WTC11 (cell line): ENCODE data around the gene DPP10. TPM values are rescaled to one million over a fixed set of nuclear protein-coding genes. Genes with fewer than 3 reads are reported as not detected.

Source experiments
- ATAC-seq: fragments of 200-7000 bp; cut with Tn5 transposase; 2 replicates; pipeline ENCODE4 v1.10.0; 2021; ENCODE audit warnings: mild to moderate bottlenecking, moderate library complexity
- CTCF ChIA-PET: fragments of 300-600 bp; sonication (Branson Sonifier 250); formaldehyde crosslinking; loops from one replicate; lab custom pipeline; 2021; ENCODE audit warnings: antibody characterized with exemption; lab: Charles Lee
- POLR2A ChIA-PET: fragments of 350-600 bp; sonication (Branson Sonifier 250); formaldehyde crosslinking; loops from one replicate; lab custom pipeline; 2021; ENCODE audit warnings: antibody characterized with exemption; lab: Charles Lee
- DNase-seq: peaks from one replicate; pipeline ENCODE4 v3.0.0; 2021; ENCODE audit warnings: low spot score
- H3K27ac Mint-ChIP-seq: 2 replicates; pipeline ENCODE4 v1.8.0; 2021; ENCODE audit warnings: mixed read lengths
- H3K27me3 Mint-ChIP-seq: 2 replicates; pipeline ENCODE4 v1.8.0; 2021; ENCODE audit warnings: low read depth, mild to moderate bottlenecking, moderate library complexity, mixed read lengths
- H3K36me3 Mint-ChIP-seq: 2 replicates; pipeline ENCODE4 v1.8.0; 2021; ENCODE audit warnings: mixed read lengths
- H3K4me1 Mint-ChIP-seq: 2 replicates; pipeline ENCODE4 v1.8.0; 2022; ENCODE audit warnings: mixed read lengths
- H3K4me3 Mint-ChIP-seq: 2 replicates; pipeline ENCODE4 v1.8.0; 2021; ENCODE audit warnings: mild to moderate bottlenecking, moderate library complexity, mixed read lengths
- H3K9me3 Mint-ChIP-seq: 2 replicates; pipeline ENCODE4 v1.8.0; 2021; ENCODE audit warnings: mixed read lengths
- EMX1 ChIP-seq: fragments of 250-450 bp; sonication (Bioruptor Pico); IDR thresholded peaks from 2 replicates; pipeline ENCODE4 v1.8.0; 2021; ENCODE audit warnings: mild to moderate bottlenecking
- FOXP1 ChIP-seq: sonication (generic); formaldehyde crosslinking; IDR thresholded peaks from 2 replicates; pipeline ENCODE4 v1.8.0; 2022; ENCODE audit warnings: missing genetic modification reagents, mild to moderate bottlenecking, moderate library complexity, borderline replicate concordance
- JUN ChIP-seq: sonication (generic); formaldehyde crosslinking; IDR thresholded peaks from 2 replicates; pipeline ENCODE4 v1.8.0; 2023; ENCODE audit warnings: mild to moderate bottlenecking, missing genetic modification reagents
- NFATC4 ChIP-seq: fragments of 250-450 bp; sonication (Bioruptor Pico); IDR thresholded peaks from 2 replicates; pipeline ENCODE4 v1.9.0; 2021; ENCODE audit warnings: mild to moderate bottlenecking
- NFYB ChIP-seq: sonication (generic); formaldehyde crosslinking; conservative IDR thresholded peaks from 2 replicates; pipeline ENCODE4 v1.8.0; 2022; ENCODE audit warnings: low read depth, missing genetic modification reagents
- OVOL2 ChIP-seq: fragments of 250-450 bp; sonication (Bioruptor Pico); IDR thresholded peaks from 2 replicates; pipeline ENCODE4 v1.9.0; 2021; ENCODE audit warnings: mild to moderate bottlenecking, borderline replicate concordance
- SP1 ChIP-seq: sonication (generic); formaldehyde crosslinking; conservative IDR thresholded peaks from 2 replicates; pipeline ENCODE4 v1.8.1; 2022; ENCODE audit warnings: missing genetic modification reagents
- TEAD4 ChIP-seq: sonication (generic); formaldehyde crosslinking; IDR thresholded peaks from 2 replicates; pipeline ENCODE4 v1.8.0; 2022; ENCODE audit warnings: mild to moderate bottlenecking, missing genetic modification reagents
- TP53 ChIP-seq: sonication (generic); formaldehyde crosslinking; IDR thresholded peaks from 2 replicates; pipeline ENCODE4 v1.8.1; 2023; ENCODE audit warnings: mild to moderate bottlenecking, missing genetic modification reagents
- ZNF232 ChIP-seq: sonication (generic); formaldehyde crosslinking; IDR thresholded peaks from 2 replicates; pipeline ENCODE4 v1.8.0; 2022; ENCODE audit warnings: mild to moderate bottlenecking, missing genetic modification reagents
- ZNF263 ChIP-seq: sonication (generic); formaldehyde crosslinking; IDR thresholded peaks from 2 replicates; pipeline ENCODE4 v1.8.1; 2022; ENCODE audit warnings: low read depth, mild to moderate bottlenecking, moderate library complexity, missing genetic modification reagents
- ZNF317 ChIP-seq: sonication (generic); formaldehyde crosslinking; IDR thresholded peaks from 2 replicates; pipeline ENCODE4 v1.8.1; 2023; ENCODE audit warnings: low read depth, mild to moderate bottlenecking, moderate library complexity, missing genetic modification reagents, borderline replicate concordance
- ZNF423 ChIP-seq: fragments of 250-450 bp; sonication (Bioruptor Pico); IDR thresholded peaks from 2 replicates; pipeline ENCODE4 v2.1.2; 2022; ENCODE audit warnings: mild to moderate bottlenecking, moderate library complexity
- ZNF671 ChIP-seq: fragments of 250-450 bp; sonication (Bioruptor Pico); IDR thresholded peaks from 2 replicates; pipeline ENCODE4 v1.8.0; 2021; ENCODE audit warnings: mild to moderate bottlenecking
- total RNA-seq: library from RNA; stranded (reverse); gene quantifications from 3 replicates; pipeline ENCODE4 v1.2.3, GENCODE V29; 2021
- TF ChIP-seq, protein P1 (sequence below): fragments of 250-450 bp; sonication (Bioruptor Pico); IDR thresholded peaks from 2 replicates; pipeline ENCODE4 v1.9.0; 2021; ENCODE audit warnings: mild to moderate bottlenecking
- TF ChIP-seq, protein P2 (sequence below): sonication (generic); formaldehyde crosslinking; IDR thresholded peaks from 2 replicates; pipeline ENCODE4 v1.8.0; 2023; ENCODE audit warnings: mild to moderate bottlenecking, missing genetic modification reagents
- TF ChIP-seq, protein P3 (sequence below): sonication (generic); formaldehyde crosslinking; IDR thresholded peaks from 2 replicates; pipeline ENCODE4 v1.8.0; 2022; ENCODE audit warnings: mild to moderate bottlenecking, missing genetic modification reagents
- TF ChIP-seq, protein P4 (sequence below): sonication (generic); formaldehyde crosslinking; IDR thresholded peaks from 2 replicates; pipeline ENCODE4 v1.8.0; 2022; ENCODE audit warnings: mild to moderate bottlenecking, missing genetic modification reagents
- TF ChIP-seq, protein P5 (sequence below): fragments of 250-450 bp; sonication (Bioruptor Pico); IDR thresholded peaks from 2 replicates; pipeline ENCODE4 v1.8.0; 2021; ENCODE audit warnings: mild to moderate bottlenecking
- TF ChIP-seq, protein P6 (sequence below): fragments of 250-450 bp; sonication (Bioruptor Pico); IDR thresholded peaks from 2 replicates; pipeline ENCODE4 v1.9.0; 2021; ENCODE audit warnings: mild to moderate bottlenecking, borderline replicate concordance

DPP10 gene
- total RNA-seq, 1 experiment from 2014 or later: 4.0 TPM

DNA sequence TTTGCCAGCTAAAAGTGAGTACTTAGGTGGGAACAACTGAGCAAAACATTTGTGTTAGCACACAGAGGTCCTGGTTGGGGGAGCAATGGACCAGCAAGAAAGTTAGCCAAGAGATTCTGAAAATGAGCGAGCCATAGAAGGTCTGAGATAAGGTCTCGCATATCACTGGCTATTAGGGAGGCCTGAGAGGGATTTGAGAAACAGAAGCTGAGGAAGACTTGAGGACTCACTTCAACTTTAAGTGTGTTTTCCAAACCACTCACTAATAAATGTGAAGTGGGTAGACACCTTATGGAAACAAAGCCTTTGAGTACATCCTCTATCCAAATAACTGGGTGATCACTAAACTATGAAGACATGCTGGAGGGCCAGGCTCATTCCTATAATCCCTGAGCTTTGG is 958.5 kb downstream of the DPP10 start (continued):
- TF ChIP-seq ZNF263 (CRISPR knock-in tag): no peak
- TF ChIP-seq ZNF232 (CRISPR knock-in tag): no peak
- no peak for TF ChIP-seq ZNF317
- TF ChIP-seq, protein P1, sequence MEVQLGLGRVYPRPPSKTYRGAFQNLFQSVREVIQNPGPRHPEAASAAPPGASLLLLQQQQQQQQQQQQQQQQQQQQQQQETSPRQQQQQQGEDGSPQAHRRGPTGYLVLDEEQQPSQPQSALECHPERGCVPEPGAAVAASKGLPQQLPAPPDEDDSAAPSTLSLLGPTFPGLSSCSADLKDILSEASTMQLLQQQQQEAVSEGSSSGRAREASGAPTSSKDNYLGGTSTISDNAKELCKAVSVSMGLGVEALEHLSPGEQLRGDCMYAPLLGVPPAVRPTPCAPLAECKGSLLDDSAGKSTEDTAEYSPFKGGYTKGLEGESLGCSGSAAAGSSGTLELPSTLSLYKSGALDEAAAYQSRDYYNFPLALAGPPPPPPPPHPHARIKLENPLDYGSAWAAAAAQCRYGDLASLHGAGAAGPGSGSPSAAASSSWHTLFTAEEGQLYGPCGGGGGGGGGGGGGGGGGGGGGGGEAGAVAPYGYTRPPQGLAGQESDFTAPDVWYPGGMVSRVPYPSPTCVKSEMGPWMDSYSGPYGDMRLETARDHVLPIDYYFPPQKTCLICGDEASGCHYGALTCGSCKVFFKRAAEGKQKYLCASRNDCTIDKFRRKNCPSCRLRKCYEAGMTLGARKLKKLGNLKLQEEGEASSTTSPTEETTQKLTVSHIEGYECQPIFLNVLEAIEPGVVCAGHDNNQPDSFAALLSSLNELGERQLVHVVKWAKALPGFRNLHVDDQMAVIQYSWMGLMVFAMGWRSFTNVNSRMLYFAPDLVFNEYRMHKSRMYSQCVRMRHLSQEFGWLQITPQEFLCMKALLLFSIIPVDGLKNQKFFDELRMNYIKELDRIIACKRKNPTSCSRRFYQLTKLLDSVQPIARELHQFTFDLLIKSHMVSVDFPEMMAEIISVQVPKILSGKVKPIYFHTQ (CRISPR knock-in tag): no peak

DNA sequence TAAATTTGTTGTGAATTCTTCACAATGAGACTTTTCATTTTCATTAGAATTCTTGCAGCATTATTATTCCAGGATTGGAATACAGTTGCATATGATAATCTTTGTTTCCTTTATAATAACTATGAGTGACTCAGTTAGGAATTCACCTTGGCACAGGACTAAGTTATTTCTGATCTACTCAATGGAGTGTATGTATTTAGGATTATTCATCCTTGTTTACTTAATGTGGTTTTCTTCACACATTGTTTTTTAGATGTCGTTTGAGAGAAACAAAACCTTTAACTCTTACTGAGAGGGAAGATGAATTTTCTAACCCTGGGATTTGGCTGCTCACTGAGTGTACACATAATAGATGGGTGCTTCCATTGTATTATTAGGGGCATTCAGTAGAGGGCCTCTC is 970.1 kb downstream of the DPP10 start:
- POLR2A ChIA-PET: no interaction called here
- Mint-ChIP-seq H3K27ac (no peak overlapping the region), H3K4me1 (peaks cover 4% of the 10 kb centered on the region; the same call in 1 of the 2 replicates), H3K4me3 (no peak overlapping the region), H3K9me3 (peaks cover 40% of the 10 kb centered on the region), H3K36me3 (peaks cover 24% of the 10 kb centered on the region), H3K27me3 (no peaks in the 10 kb centered on the region)
- no peak for ATAC-seq
- CTCF ChIA-PET: no interaction called here
- no peak for TF ChIP-seq ZNF671 (CRISPR knock-in tag)
- TF ChIP-seq JUN: no peak
- TF ChIP-seq, protein P2, sequence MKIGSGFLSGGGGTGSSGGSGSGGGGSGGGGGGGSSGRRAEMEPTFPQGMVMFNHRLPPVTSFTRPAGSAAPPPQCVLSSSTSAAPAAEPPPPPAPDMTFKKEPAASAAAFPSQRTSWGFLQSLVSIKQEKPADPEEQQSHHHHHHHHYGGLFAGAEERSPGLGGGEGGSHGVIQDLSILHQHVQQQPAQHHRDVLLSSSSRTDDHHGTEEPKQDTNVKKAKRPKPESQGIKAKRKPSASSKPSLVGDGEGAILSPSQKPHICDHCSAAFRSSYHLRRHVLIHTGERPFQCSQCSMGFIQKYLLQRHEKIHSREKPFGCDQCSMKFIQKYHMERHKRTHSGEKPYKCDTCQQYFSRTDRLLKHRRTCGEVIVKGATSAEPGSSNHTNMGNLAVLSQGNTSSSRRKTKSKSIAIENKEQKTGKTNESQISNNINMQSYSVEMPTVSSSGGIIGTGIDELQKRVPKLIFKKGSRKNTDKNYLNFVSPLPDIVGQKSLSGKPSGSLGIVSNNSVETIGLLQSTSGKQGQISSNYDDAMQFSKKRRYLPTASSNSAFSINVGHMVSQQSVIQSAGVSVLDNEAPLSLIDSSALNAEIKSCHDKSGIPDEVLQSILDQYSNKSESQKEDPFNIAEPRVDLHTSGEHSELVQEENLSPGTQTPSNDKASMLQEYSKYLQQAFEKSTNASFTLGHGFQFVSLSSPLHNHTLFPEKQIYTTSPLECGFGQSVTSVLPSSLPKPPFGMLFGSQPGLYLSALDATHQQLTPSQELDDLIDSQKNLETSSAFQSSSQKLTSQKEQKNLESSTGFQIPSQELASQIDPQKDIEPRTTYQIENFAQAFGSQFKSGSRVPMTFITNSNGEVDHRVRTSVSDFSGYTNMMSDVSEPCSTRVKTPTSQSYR (CRISPR knock-in tag): no peak
- TF ChIP-seq TEAD4 (CRISPR knock-in tag): no peak
- TF ChIP-seq, protein P3, sequence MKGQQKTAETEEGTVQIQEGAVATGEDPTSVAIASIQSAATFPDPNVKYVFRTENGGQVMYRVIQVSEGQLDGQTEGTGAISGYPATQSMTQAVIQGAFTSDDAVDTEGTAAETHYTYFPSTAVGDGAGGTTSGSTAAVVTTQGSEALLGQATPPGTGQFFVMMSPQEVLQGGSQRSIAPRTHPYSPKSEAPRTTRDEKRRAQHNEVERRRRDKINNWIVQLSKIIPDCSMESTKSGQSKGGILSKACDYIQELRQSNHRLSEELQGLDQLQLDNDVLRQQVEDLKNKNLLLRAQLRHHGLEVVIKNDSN (CRISPR knock-in tag): no peak
- TF ChIP-seq, protein P4, sequence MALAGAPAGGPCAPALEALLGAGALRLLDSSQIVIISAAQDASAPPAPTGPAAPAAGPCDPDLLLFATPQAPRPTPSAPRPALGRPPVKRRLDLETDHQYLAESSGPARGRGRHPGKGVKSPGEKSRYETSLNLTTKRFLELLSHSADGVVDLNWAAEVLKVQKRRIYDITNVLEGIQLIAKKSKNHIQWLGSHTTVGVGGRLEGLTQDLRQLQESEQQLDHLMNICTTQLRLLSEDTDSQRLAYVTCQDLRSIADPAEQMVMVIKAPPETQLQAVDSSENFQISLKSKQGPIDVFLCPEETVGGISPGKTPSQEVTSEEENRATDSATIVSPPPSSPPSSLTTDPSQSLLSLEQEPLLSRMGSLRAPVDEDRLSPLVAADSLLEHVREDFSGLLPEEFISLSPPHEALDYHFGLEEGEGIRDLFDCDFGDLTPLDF (CRISPR knock-in tag): no peak
- no peak for TF ChIP-seq OVOL2
- TF ChIP-seq ZNF423 (CRISPR knock-in tag): no peak
- no peak for TF ChIP-seq EMX1 (CRISPR knock-in tag)
- TF ChIP-seq, all 79 proteins: peak for 0
- no peak for DNase-seq

DNA sequence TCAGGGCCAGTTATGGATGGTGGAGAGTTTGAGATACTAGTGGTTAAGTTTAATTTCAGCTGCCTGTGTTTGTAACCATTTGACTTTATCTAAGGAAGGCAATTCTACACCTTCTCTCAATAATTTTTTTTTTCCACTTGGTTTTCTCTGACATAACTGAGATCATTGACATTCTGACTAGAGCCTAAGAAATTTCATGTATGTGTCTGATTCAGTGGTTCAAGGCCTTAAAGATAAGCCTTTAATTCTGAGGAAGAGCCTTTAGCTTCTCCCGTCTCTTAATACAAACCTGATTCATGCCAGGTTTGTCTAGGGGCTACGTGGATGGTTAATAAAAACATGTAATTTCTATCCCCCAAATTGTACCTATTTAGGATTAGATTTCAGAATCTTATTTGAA is 971.4 kb downstream of the DPP10 start:
- H3K4me3 Mint-ChIP-seq: no peak overlapping the region
- H3K4me1 Mint-ChIP-seq: peaks cover 4% of the 10 kb centered on the region; the same call in 1 of the 2 replicates

More for the DNA sequence above, 971.4 kb downstream of the DPP10 start:
- POLR2A ChIA-PET: no interaction called here
- TF ChIP-seq, protein P5, sequence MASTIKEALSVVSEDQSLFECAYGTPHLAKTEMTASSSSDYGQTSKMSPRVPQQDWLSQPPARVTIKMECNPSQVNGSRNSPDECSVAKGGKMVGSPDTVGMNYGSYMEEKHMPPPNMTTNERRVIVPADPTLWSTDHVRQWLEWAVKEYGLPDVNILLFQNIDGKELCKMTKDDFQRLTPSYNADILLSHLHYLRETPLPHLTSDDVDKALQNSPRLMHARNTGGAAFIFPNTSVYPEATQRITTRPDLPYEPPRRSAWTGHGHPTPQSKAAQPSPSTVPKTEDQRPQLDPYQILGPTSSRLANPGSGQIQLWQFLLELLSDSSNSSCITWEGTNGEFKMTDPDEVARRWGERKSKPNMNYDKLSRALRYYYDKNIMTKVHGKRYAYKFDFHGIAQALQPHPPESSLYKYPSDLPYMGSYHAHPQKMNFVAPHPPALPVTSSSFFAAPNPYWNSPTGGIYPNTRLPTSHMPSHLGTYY (CRISPR knock-in tag): no peak
- TF ChIP-seq, protein P6, sequence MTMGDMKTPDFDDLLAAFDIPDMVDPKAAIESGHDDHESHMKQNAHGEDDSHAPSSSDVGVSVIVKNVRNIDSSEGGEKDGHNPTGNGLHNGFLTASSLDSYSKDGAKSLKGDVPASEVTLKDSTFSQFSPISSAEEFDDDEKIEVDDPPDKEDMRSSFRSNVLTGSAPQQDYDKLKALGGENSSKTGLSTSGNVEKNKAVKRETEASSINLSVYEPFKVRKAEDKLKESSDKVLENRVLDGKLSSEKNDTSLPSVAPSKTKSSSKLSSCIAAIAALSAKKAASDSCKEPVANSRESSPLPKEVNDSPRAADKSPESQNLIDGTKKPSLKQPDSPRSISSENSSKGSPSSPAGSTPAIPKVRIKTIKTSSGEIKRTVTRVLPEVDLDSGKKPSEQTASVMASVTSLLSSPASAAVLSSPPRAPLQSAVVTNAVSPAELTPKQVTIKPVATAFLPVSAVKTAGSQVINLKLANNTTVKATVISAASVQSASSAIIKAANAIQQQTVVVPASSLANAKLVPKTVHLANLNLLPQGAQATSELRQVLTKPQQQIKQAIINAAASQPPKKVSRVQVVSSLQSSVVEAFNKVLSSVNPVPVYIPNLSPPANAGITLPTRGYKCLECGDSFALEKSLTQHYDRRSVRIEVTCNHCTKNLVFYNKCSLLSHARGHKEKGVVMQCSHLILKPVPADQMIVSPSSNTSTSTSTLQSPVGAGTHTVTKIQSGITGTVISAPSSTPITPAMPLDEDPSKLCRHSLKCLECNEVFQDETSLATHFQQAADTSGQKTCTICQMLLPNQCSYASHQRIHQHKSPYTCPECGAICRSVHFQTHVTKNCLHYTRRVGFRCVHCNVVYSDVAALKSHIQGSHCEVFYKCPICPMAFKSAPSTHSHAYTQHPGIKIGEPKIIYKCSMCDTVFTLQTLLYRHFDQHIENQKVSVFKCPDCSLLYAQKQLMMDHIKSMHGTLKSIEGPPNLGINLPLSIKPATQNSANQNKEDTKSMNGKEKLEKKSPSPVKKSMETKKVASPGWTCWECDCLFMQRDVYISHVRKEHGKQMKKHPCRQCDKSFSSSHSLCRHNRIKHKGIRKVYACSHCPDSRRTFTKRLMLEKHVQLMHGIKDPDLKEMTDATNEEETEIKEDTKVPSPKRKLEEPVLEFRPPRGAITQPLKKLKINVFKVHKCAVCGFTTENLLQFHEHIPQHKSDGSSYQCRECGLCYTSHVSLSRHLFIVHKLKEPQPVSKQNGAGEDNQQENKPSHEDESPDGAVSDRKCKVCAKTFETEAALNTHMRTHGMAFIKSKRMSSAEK (CRISPR knock-in tag): no peak
- TF ChIP-seq SP1 (CRISPR knock-in tag): no peak
- TF ChIP-seq NFYB (CRISPR knock-in tag): no peak
- TF ChIP-seq FOXP1 (CRISPR knock-in tag): no peak
- TF ChIP-seq NFATC4: no peak
- no peak for TF ChIP-seq TP53 (CRISPR knock-in tag)
- TF ChIP-seq, all 79 proteins: peak for 0
- H3K27me3 Mint-ChIP-seq: no peaks in the 10 kb centered on the region
- H3K36me3 Mint-ChIP-seq: peaks cover 29% of the 10 kb centered on the region
- DNase-seq (no peak), ATAC-seq (no peak)
- CTCF ChIA-PET: no interaction called here
- peaks cover 46% of the 10 kb centered on the region for H3K9me3 Mint-ChIP-seq
- H3K27ac Mint-ChIP-seq: no peak overlapping the region
